H1 (cell line): Measurements from ENCODE around the gene METTL25B. TPM values are rescaled to one million over a fixed set of nuclear protein-coding genes. Genes with fewer than 3 reads are reported as not detected.

Experiments used
- CTCF ChIA-PET: fragments of 300-600 bp; sonication (Branson Sonifier 250); formaldehyde crosslinking; loops from one replicate; lab custom pipeline; 2021; ENCODE audit not compliant: partially characterized antibody; lab: Charles Lee
- POLR2A ChIA-PET: fragments of 300-600 bp; sonication (Branson Sonifier 250); formaldehyde crosslinking; loops from one replicate; lab custom pipeline; 2021; ENCODE audit warnings: inconsistent platforms; ENCODE audit not compliant: partially characterized antibody; lab: Charles Lee
- DNase-seq, 2 experiments: peaks; one replicate each; pipeline versions ENCODE4 v3.0.0 to v3.0.0-alpha.2; 2010 to 2022; ENCODE audit warnings: low spot score in 2 of 2, low read depth in 1 of 2, mixed read lengths in 1 of 2
- FAIRE-seq: peaks from 2 replicates; lab custom pipeline; 2011; peaks lifted over from hg19 to GRCh38; lab: Jason Lieb, UNC
- H2AFZ ChIP-seq: 2 replicates; pipeline ENCODE4 v1.8.1; 2012; ENCODE audit warnings: low read length, inconsistent platforms
- H2AK5ac ChIP-seq: 2 replicates; pipeline ENCODE4 v1.6.1; 2013; ENCODE audit warnings: low read depth, low read length
- H2BK120ac ChIP-seq: replicated peaks from 2 replicates; pipeline ENCODE3; 2013; ENCODE audit warnings: low read depth, low read length, inconsistent platforms
- H2BK12ac ChIP-seq: 2 replicates; pipeline ENCODE4 v1.6.1; 2013; ENCODE audit warnings: low read depth, low read length
- H2BK15ac ChIP-seq: 2 replicates; pipeline ENCODE4 v1.6.1; 2013; ENCODE audit warnings: low read length
- H2BK20ac ChIP-seq: 2 replicates; pipeline ENCODE4 v1.6.1; 2013; ENCODE audit warnings: low read length
- H2BK5ac ChIP-seq: 2 replicates; pipeline ENCODE4 v1.6.1; 2013; ENCODE audit warnings: low read depth, low read length
- H3K14ac ChIP-seq: 2 replicates; pipeline ENCODE4 v1.6.1; 2013; ENCODE audit warnings: inconsistent platforms; ENCODE audit not compliant: insufficient read length
- H3K18ac ChIP-seq: 2 replicates; pipeline ENCODE4 v1.6.1; 2013; ENCODE audit warnings: low read length; ENCODE audit errors: extremely low read depth
- H3K23ac ChIP-seq: 2 replicates; pipeline ENCODE4 v1.6.1; 2013; ENCODE audit warnings: inconsistent platforms; ENCODE audit not compliant: insufficient read length
- H3K23me2 ChIP-seq: 2 replicates; pipeline ENCODE4 v1.6.1; 2013; ENCODE audit warnings: low read depth, low read length
- H3K27ac ChIP-seq: 2 replicates; pipeline ENCODE4 v1.6.1; 2011; ENCODE audit warnings: low read depth, low read length, inconsistent platforms
- H3K27me3 ChIP-seq, 4 experiments: replicated peaks in 1 of 4; 1 replicate in 1 of 4; 2 replicates in 3 of 4; pipeline versions ENCODE4 v1.6.1 to v1.8.1; 2011 to 2013; ENCODE audit warnings: low read length in 3 of 4, mild to moderate bottlenecking in 3 of 4, inconsistent platforms in 2 of 4, mixed read lengths in 2 of 4, moderate library complexity in 1 of 4; ENCODE audit not compliant: control insufficient read depth in 3 of 4, insufficient read depth in 3 of 4; ENCODE audit errors: extremely low read depth in 1 of 4
- H3K36me3 ChIP-seq, 4 experiments: 2 replicates each; pipeline versions ENCODE4 v1.6.1 to v1.8.1; 2011 to 2013; ENCODE audit warnings: mild to moderate bottlenecking in 4 of 4, low read length in 3 of 4, moderate library complexity in 2 of 4, control low read depth in 1 of 4, inconsistent platforms in 1 of 4; ENCODE audit not compliant: insufficient read depth in 4 of 4, control insufficient read depth in 2 of 4
- H3K4ac ChIP-seq: replicated peaks from 2 replicates; pipeline ENCODE3; 2013; ENCODE audit warnings: low read length, low read depth, mixed read lengths, inconsistent platforms; ENCODE audit not compliant: insufficient read length
- H3K4me1 ChIP-seq, 4 experiments: replicated peaks in 1 of 4; 1 replicate in 1 of 4; 2 replicates in 3 of 4; pipeline versions ENCODE4 v1.6.1 to v1.8.1; 2011 to 2013; ENCODE audit warnings: low read length in 3 of 4, inconsistent platforms in 2 of 4, mixed read lengths in 1 of 4; ENCODE audit not compliant: insufficient read depth in 4 of 4, control insufficient read depth in 3 of 4
- H3K4me2 ChIP-seq, 2 experiments: 2 replicates each; pipeline versions ENCODE4 v1.6.1 to v1.8.1; 2011 to 2013; ENCODE audit warnings: low read depth in 2 of 2, low read length in 2 of 2, control low read depth in 1 of 2, inconsistent platforms in 1 of 2, mild to moderate bottlenecking in 1 of 2; ENCODE audit not compliant: insufficient read depth in 1 of 2
- H3K4me3 ChIP-seq, 4 experiments: fragments of 200-600, 300-600 bp in 1 of 4; sonication (generic), shearing (Covaris generic), sonication (Bioruptor Twin) in 1 of 4; 2 replicates each; pipeline versions ENCODE4 v1.5.1 to v1.8.1; 2011 to 2016; ENCODE audit warnings: low read length in 4 of 4, low read depth in 3 of 4, control low read depth in 2 of 4, inconsistent platforms in 2 of 4, mild to moderate bottlenecking in 2 of 4, mixed read lengths in 1 of 4, moderate library complexity in 1 of 4; ENCODE audit not compliant: insufficient read depth in 2 of 4; ENCODE audit errors: extremely low read depth in 1 of 4
- H3K56ac ChIP-seq: replicated peaks from 2 replicates; pipeline ENCODE3; 2013; ENCODE audit warnings: low read depth, mild to moderate bottlenecking, mixed read lengths, low read length, inconsistent platforms; ENCODE audit not compliant: insufficient read length
- H3K79me1 ChIP-seq: 2 replicates; pipeline ENCODE4 v1.6.1; 2013; ENCODE audit warnings: low read depth, low read length, control low read depth
- H3K79me2 ChIP-seq, 2 experiments: 2 replicates each; pipeline versions ENCODE4 v1.6.1 to v1.8.1; 2012 to 2013; ENCODE audit warnings: low read length in 2 of 2, mild to moderate bottlenecking in 2 of 2, inconsistent platforms in 1 of 2; ENCODE audit not compliant: insufficient read depth in 2 of 2, control insufficient read depth in 1 of 2
- H3K9ac ChIP-seq, 4 experiments: replicated peaks in 1 of 4; 1 replicate in 1 of 4; 2 replicates in 3 of 4; pipeline versions ENCODE4 v1.6.1 to v1.8.1; 2011 to 2013; ENCODE audit warnings: low read depth in 3 of 4, low read length in 3 of 4, control low read depth in 2 of 4, mild to moderate bottlenecking in 2 of 4, moderate library complexity in 2 of 4, inconsistent platforms in 1 of 4; ENCODE audit errors: extremely low read depth in 1 of 4
- H3K9me3 ChIP-seq, 2 experiments: 2 replicates each; pipeline versions ENCODE4 v1.6.1 to v1.8.1; 2012 to 2013; ENCODE audit warnings: mild to moderate bottlenecking in 2 of 2, moderate library complexity in 2 of 2, control low read depth in 1 of 2, inconsistent platforms in 1 of 2, low read depth in 1 of 2, low read length in 1 of 2, mixed read lengths in 1 of 2; ENCODE audit not compliant: insufficient read depth in 2 of 2
- H4K20me1 ChIP-seq, 2 experiments: replicated peaks in 1 of 2; 2 replicates each; pipeline versions ENCODE3 to v1.8.1; 2011 to 2013; ENCODE audit warnings: inconsistent platforms in 2 of 2, low read length in 2 of 2, mild to moderate bottlenecking in 1 of 2; ENCODE audit not compliant: insufficient read depth in 2 of 2, control insufficient read depth in 1 of 2
- H4K5ac ChIP-seq: 2 replicates; pipeline ENCODE4 v1.6.1; 2013; ENCODE audit warnings: low read length, low read depth, mixed read lengths, inconsistent platforms; ENCODE audit not compliant: insufficient read length
- H4K8ac ChIP-seq: 2 replicates; pipeline ENCODE4 v1.8.0; 2013; ENCODE audit warnings: mild to moderate bottlenecking, moderate library complexity, low read length, inconsistent platforms; ENCODE audit not compliant: insufficient read depth; ENCODE audit errors: extremely low read depth
- H4K91ac ChIP-seq: replicated peaks from 2 replicates; pipeline ENCODE3; 2013; ENCODE audit warnings: low read length, mixed read lengths, inconsistent platforms; ENCODE audit not compliant: insufficient read length
- BACH1 ChIP-seq: IDR thresholded peaks from 2 replicates; pipeline ENCODE4 v1.6.1; 2012; ENCODE audit warnings: low read length, improper control_type of control experiment
- CBX5 ChIP-seq: fragments of 300-800, 300-1000 bp; sonication (generic); IDR thresholded peaks from 2 replicates; pipeline ENCODE4 v1.7.1; 2016; ENCODE audit warnings: antibody characterized with exemption, low read length, low read depth
- CTBP2 ChIP-seq: IDR thresholded peaks from 2 replicates; pipeline ENCODE4 v1.7.0; 2011; ENCODE audit warnings: borderline replicate concordance, mild to moderate bottlenecking, moderate library complexity, mixed read lengths, low read length; ENCODE audit not compliant: insufficient read depth, insufficient read length
- EGR1 ChIP-seq: IDR thresholded peaks from 2 replicates; pipeline ENCODE4 v1.6.1; 2011; ENCODE audit warnings: low read depth, low read length, borderline replicate concordance
- EP300 ChIP-seq, 2 experiments: IDR thresholded peaks; 1 replicate in 1 of 2; 2 replicates in 1 of 2; pipeline ENCODE4 v1.6.1; 2011 to 2012; ENCODE audit warnings: low read depth in 2 of 2, low read length in 2 of 2, mild to moderate bottlenecking in 2 of 2, borderline replicate concordance in 1 of 2, inconsistent platforms in 1 of 2, moderate library complexity in 1 of 2
- GTF2F1 ChIP-seq: IDR thresholded peaks from 2 replicates; pipeline ENCODE4 v1.6.1; 2012; ENCODE audit warnings: low read depth, low read length, improper control_type of control experiment, borderline replicate concordance
- JUN ChIP-seq: IDR thresholded peaks from 2 replicates; pipeline ENCODE4 v1.6.1; 2011; ENCODE audit warnings: low read depth, mild to moderate bottlenecking, improper control_type of control experiment, low read length
- MAFK ChIP-seq: IDR thresholded peaks from 2 replicates; pipeline ENCODE4 v1.6.1; 2012; ENCODE audit warnings: low read depth, mild to moderate bottlenecking, improper control_type of control experiment, low read length
- RBBP5 ChIP-seq: IDR thresholded peaks from 2 replicates; pipeline ENCODE4 v1.7.1; 2012; ENCODE audit warnings: low read depth, mild to moderate bottlenecking, inconsistent platforms, low read length, moderate library complexity, borderline replicate concordance
- RNF2 ChIP-seq: fragments of 200-900, 300-1000 bp; sonication (generic); IDR thresholded peaks from 2 replicates; pipeline ENCODE4 v1.7.1; 2016; ENCODE audit warnings: borderline replicate concordance, low read depth, mild to moderate bottlenecking, antibody characterized with exemption, low read length; ENCODE audit not compliant: poor library complexity, severe bottlenecking; ENCODE audit errors: missing control alignments
- TCF12 ChIP-seq: IDR thresholded peaks from 2 replicates; pipeline ENCODE4 v1.6.1; 2011; ENCODE audit warnings: low read depth, mild to moderate bottlenecking, low read length
- WGBS, 2 experiments: shearing (Covaris generic) in 1 of 2; methylation state at CpG; one replicate each; pipeline versions ENCODE4 v1.1.6 to v1.1.7; 2013 to 2015; ENCODE audit warnings: low lambda C conversion rate in 2 of 2, mixed read lengths in 2 of 2, inconsistent platforms in 1 of 2, low coverage in 1 of 2, missing lambda C conversion rate in 1 of 2; ENCODE audit not compliant: insufficient replicate concordance in 2 of 2, insufficient coverage in 1 of 2, insufficient read length in 1 of 2; ENCODE audit errors: extremely low coverage in 1 of 2, missing lambda C conversion rate in 1 of 2; 5-methylcytosine and 5-hydroxymethylcytosine counted together
- polyA plus RNA-seq, 7 experiments: library from polyadenylated mRNA; depleted of rRNA in 3 of 7; stranded (reverse) in 5 of 7; unstranded in 2 of 7; fragments of >200 nt in 5 of 7; fragments of 200-250 nt in 2 of 7; gene quantifications; 1 replicate in 5 of 7; 2 replicates in 1 of 7; 4 replicates in 1 of 7; pipeline versions ENCODE4 v1.2.1 to v1.2.3, GENCODE V29; 2011 to 2013; ENCODE audit warnings: missing spikeins in 2 of 7, mixed read lengths in 2 of 7
- total RNA-seq: library from RNA; stranded (reverse); fragmentation: NEBNext Ultra II Directional; extraction: Animal tissue kit (Norgen Biotek cat#: 25700); gene quantifications from 2 replicates; pipeline ENCODE4 v1.2.1, GENCODE V29; 2021
- TF ChIP-seq, protein P1 (sequence below): IDR thresholded peaks from 2 replicates; pipeline ENCODE4 v1.6.1; 2012; ENCODE audit warnings: inconsistent platforms

The METTL25B gene
- total and polyA plus RNA-seq, 2 of the 8 experiments (the other 6 are each of a cell fraction or from before 2014, with no cell fraction given): 28.4 to 30.1 TPM

DNA sequence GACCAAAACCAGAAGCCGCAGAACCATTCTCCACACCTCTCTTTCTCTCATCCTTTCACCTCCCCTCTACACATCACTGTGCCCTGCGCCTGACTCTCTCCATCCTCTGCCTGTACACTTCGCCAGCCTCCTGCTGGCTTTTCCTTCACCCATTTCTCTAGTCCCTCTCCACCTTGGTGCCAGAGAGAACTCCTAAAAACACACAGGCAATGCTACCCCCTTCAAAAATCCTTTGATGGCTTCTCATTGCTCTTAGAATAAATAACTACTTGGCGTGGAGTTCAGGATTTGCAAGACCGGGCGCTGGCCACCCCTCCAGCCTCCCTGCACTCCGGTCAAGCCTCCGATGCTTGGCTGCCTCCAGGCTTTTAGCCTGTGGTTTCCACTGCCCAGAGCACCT, 31.5 kb upstream of the METTL25B start:
- no peaks in the 10 kb centered on the region for H3K9me3 ChIP-seq
- H2BK5ac ChIP-seq: no peak overlapping the region
- no peak overlapping the region for H3K27ac ChIP-seq
- FAIRE-seq (no peak), DNase-seq (no peak)
- H3K4me2 ChIP-seq: no peak overlapping the region
- no peak overlapping the region for H3K23ac ChIP-seq
- H3K4ac ChIP-seq: no peak overlapping the region
- H2BK12ac ChIP-seq: 0 out of 2 replicates have a peak overlapping the region, but pooled peaks have one; percentile 9
- H2AFZ ChIP-seq: no peak overlapping the region
- H4K5ac ChIP-seq: no peak overlapping the region
- no peak overlapping the region for H4K91ac ChIP-seq
- H3K4me3 ChIP-seq: no peak overlapping the region
- no peak overlapping the region for H3K9ac ChIP-seq
- no peak overlapping the region for H2BK20ac ChIP-seq
- peaks cover 2 to 3% of the 10 kb centered on the region in 2 experiments for H4K20me1 ChIP-seq
- H3K18ac ChIP-seq: no peak overlapping the region; the same call in 1 of the 2 replicates
- H3K79me1 ChIP-seq: peaks cover 4% of the 10 kb centered on the region; the same call in 1 of the 2 replicates
- H2AK5ac ChIP-seq: no peak overlapping the region
- ChIA-PET CTCF (interaction anchor here (0.9 to 66.0 kb wide), 3 partner anchors 9 to 212 kb away, joined by 3 to 4284 read pairs (median 4284); partner anchors contain the start of genes CRABP2, ISG20L2, METTL25B and NES), POLR2A (interaction anchor here (12.8 to 13.9 kb wide), 2 partner anchors 11 to 22 kb away, joined by 208 to 530 read pairs; partner anchors contain the start of genes CRABP2 and NES)
- no peak overlapping the region for H4K8ac ChIP-seq
- peaks cover 8% of the 10 kb centered on the region; the same call in 1 of the 2 replicates for H3K23me2 ChIP-seq
- no peak overlapping the region for H3K14ac ChIP-seq
- no peak overlapping the region for H3K56ac ChIP-seq
- 89% methylated on average over 8 of the region's 8 CpGs; no CpG with 5 or more reads in 1 of the 2 experiments for WGBS, 2 experiments
- peaks cover 16 to 24% (median 21%) of the 10 kb centered on the region in 4 experiments for H3K4me1 ChIP-seq
- H3K36me3 ChIP-seq: peaks cover 14 to 40% (median 26%) of the 10 kb centered on the region in 4 experiments
- H2BK120ac ChIP-seq: no peak overlapping the region
- no peaks in the 10 kb centered on the region for H3K27me3 ChIP-seq
- no peak overlapping the region for H2BK15ac ChIP-seq
- no peaks in the 10 kb centered on the region for H3K79me2 ChIP-seq
- TF ChIP-seq EGR1 (no peak), JUN (no peak), CBX5 (no peak), CTBP2 (no peak), RBBP5 (no peak), MAFK (no peak), RNF2 (no peak), EP300 (IDR thresholded peaks at IDR 0.05; ENCODE audit: borderline replicate concordance in 1 of 2, low read depth in 2 of 2, low read length in 2 of 2) (no peak), GTF2F1 (no peak), TCF12 (no peak), BACH1 (no peak)
- TF ChIP-seq, protein P1, sequence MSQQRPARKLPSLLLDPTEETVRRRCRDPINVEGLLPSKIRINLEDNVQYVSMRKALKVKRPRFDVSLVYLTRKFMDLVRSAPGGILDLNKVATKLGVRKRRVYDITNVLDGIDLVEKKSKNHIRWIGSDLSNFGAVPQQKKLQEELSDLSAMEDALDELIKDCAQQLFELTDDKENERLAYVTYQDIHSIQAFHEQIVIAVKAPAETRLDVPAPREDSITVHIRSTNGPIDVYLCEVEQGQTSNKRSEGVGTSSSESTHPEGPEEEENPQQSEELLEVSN: no peak
